ENCODE results near the gene GMPR. TPM values are rescaled to one million over a fixed set of nuclear protein-coding genes. Genes with fewer than 3 reads are reported as not detected.

GMPR gene
- polyA plus RNA-seq, 1 experiment = 8.6 TPM

GRCh38 chr6:16243055-16243454 is 4.7 kb downstream of the GMPR start:
- Histone ChIP-seq H3K27ac (ENCODE audit: low read depth, low read length) (no peak overlapping the region), H3K27me3 (ENCODE audit: control insufficient read depth, insufficient read depth, low read length) (no peaks in the 10 kb centered on the region), H3K9me3 (ENCODE audit: control insufficient read depth, insufficient read depth, low read length) (no peaks in the 10 kb centered on the region; the same call in 1 of the 2 replicates), H3K4me3 (ENCODE audit: low read depth, low read length) (no peak overlapping the region)
- TF ChIP-seq CTCF (IDR thresholded peaks at IDR 0.05; ENCODE audit: low read depth, low read length) = no peak
- POLR2A ChIA-PET = no interaction called here
- CTCF ChIA-PET = no interaction called here
- DNase-seq (ENCODE audit: low read depth, low spot score) = peak; percentile 41

- Histone ChIP-seq H3K27ac (ENCODE audit: low read depth, low read length) (no peak overlapping the region), H3K4me3 (ENCODE audit: low read depth, low read length) (no peak overlapping the region), H3K9me3 (ENCODE audit: control insufficient read depth, insufficient read depth, low read length) (no peaks in the 10 kb centered on the region; the same call in 1 of the 2 replicates), H3K27me3 (ENCODE audit: control insufficient read depth, insufficient read depth, low read length) (no peaks in the 10 kb centered on the region)
- CTCF ChIA-PET = no interaction called here
- no peak for DNase-seq (ENCODE audit: low read depth, low spot score)
- POLR2A ChIA-PET = no interaction called here
- TF ChIP-seq CTCF (IDR thresholded peaks at IDR 0.05; ENCODE audit: low read depth, low read length) = no peak
These were observed 5.3 kb downstream of the GMPR start for GRCh38 chr6:16243664-16244063.

- ChIA-PET CTCF (no interaction called here), POLR2A (no interaction called here)
- no peak for TF ChIP-seq CTCF (IDR thresholded peaks at IDR 0.05; ENCODE audit: low read depth, low read length)
These were observed 6.1 kb downstream of the GMPR start for GRCh38 chr6:16244446-16244845.

GRCh38 chr6:16244869-16245451 is 6.6 kb downstream of the GMPR start:
- H3K4me3 ChIP-seq (ENCODE audit: low read depth, low read length) = no peak overlapping the region
- no peak overlapping the region for H3K27ac ChIP-seq (ENCODE audit: low read depth, low read length)
- H3K27me3 ChIP-seq (ENCODE audit: control insufficient read depth, insufficient read depth, low read length) = no peaks in the 10 kb centered on the region
- CTCF ChIA-PET = no interaction called here
- no peak for TF ChIP-seq CTCF (IDR thresholded peaks at IDR 0.05; ENCODE audit: low read depth, low read length)
- POLR2A ChIA-PET = no interaction called here
- no peaks in the 10 kb centered on the region for H3K9me3 ChIP-seq (ENCODE audit: control insufficient read depth, insufficient read depth, low read length)
- DNase-seq (ENCODE audit: low read depth, low spot score) = no peak

More at GRCh38 chr6:16244446-16244845, 6.1 kb downstream of the GMPR start:
- no peaks in the 10 kb centered on the region for H3K9me3 ChIP-seq (ENCODE audit: control insufficient read depth, insufficient read depth, low read length)
- H3K27me3 ChIP-seq (ENCODE audit: control insufficient read depth, insufficient read depth, low read length) = no peaks in the 10 kb centered on the region
- no peak for DNase-seq (ENCODE audit: low read depth, low spot score)
- H3K4me3 ChIP-seq (ENCODE audit: low read depth, low read length) = no peak overlapping the region
- no peak overlapping the region for H3K27ac ChIP-seq (ENCODE audit: low read depth, low read length)

GRCh38 chr6:16248271-16248853 is 10.0 kb downstream of the GMPR start:
- no peak for TF ChIP-seq CTCF (IDR thresholded peaks at IDR 0.05; ENCODE audit: low read depth, low read length)
- Histone ChIP-seq H3K27me3 (ENCODE audit: control insufficient read depth, insufficient read depth, low read length) (no peaks in the 10 kb centered on the region), H3K4me3 (ENCODE audit: low read depth, low read length) (no peak overlapping the region), H3K27ac (ENCODE audit: low read depth, low read length) (no peak overlapping the region), H3K9me3 (ENCODE audit: control insufficient read depth, insufficient read depth, low read length) (no peaks in the 10 kb centered on the region)
- POLR2A ChIA-PET = no interaction called here
- CTCF ChIA-PET = interaction anchor here (1.3 to 1.5 kb wide), 2 partner anchors 37 to 84 kb away, joined by 3 to 4 read pairs; no protein-coding TSS in a partner anchor
- DNase-seq (ENCODE audit: low read depth, low spot score) = no peak
